UCSD-AML1 (cell line): Measurements from ENCODE around the gene OR10P1.
"Not testable (repeated sequence)": the region's sequence is repeated elsewhere in the genome, so short reads cannot be mapped to it uniquely, and the experiment has no call there.

Experiments
- DNase-seq: peaks from one replicate; lab custom pipeline; 2025; ENCODE audit not compliant: unreplicated experiment; lab: John Stamatoyannopoulos, UW

OR10P1 gene

GRCh38 chr12:55650620-55651298 is 14.1 kb downstream of the OR10P1 start:
- DNase-seq = not testable (repeated sequence)

- no peak for DNase-seq
These were observed 14.6 kb downstream of the OR10P1 start for GRCh38 chr12:55651299-55651683.

GRCh38 chr12:55652352-55652751 is 15.7 kb downstream of the OR10P1 start:
- no peak for DNase-seq

GRCh38 chr12:55653031-55653430 is 16.3 kb downstream of the OR10P1 start:
- DNase-seq = no peak

GRCh38 chr12:55654511-55655214 is 18.0 kb downstream of the OR10P1 start:
- no peak for DNase-seq

- DNase-seq = no peak
These were observed 20.5 kb downstream of the OR10P1 start for GRCh38 chr12:55657212-55657611.

GRCh38 chr12:55658212-55658611 is 21.5 kb downstream of the OR10P1 start:
- DNase-seq = no peak

GRCh38 chr12:55658635-55659391 is 22.1 kb downstream of the OR10P1 start:
- DNase-seq = no peak

- DNase-seq = no peak
These were observed 23.0 kb downstream of the OR10P1 start for GRCh38 chr12:55659486-55660385.

- no peak for DNase-seq
These were observed 26.7 kb downstream of the OR10P1 start for GRCh38 chr12:55663391-55663790.

- no peak for DNase-seq
These were observed 28.1 kb downstream of the OR10P1 start for GRCh38 chr12:55664826-55665225.

GRCh38 chr12:55666508-55666907 is 29.8 kb downstream of the OR10P1 start:
- no peak for DNase-seq

GRCh38 chr12:55670276-55670675 is 33.6 kb downstream of the OR10P1 start:
- no peak for DNase-seq

- no peak for DNase-seq
These were observed 35.1 kb downstream of the OR10P1 start for GRCh38 chr12:55671746-55672145.

GRCh38 chr12:55673638-55674037 is 36.9 kb downstream of the OR10P1 start:
- DNase-seq = no peak

GRCh38 chr12:55675666-55676065 is 39.0 kb downstream of the OR10P1 start:
- DNase-seq = no peak

- DNase-seq = no peak
These were observed 40.0 kb downstream of the OR10P1 start for GRCh38 chr12:55676707-55677106.

GRCh38 chr12:55679691-55680090 is 43.0 kb downstream of the OR10P1 start:
- no peak for DNase-seq

GRCh38 chr12:55681142-55682077 is 44.7 kb downstream of the OR10P1 start:
- DNase-seq = peak; percentile 69
